Neural cell (in vitro differentiated cells): Measurements from ENCODE around the gene SLC41A3. TPM values are rescaled to one million over a fixed set of nuclear protein-coding genes. Genes with fewer than 3 reads are reported as not detected.

Experiments used
- H2AFZ ChIP-seq: fragments of 200-600, 300-800 bp; sonication (generic), shearing (Covaris generic); 2 replicates; pipeline ENCODE4 v1.6.0; 2014; ENCODE audit warnings: low read depth, mild to moderate bottlenecking, antibody characterized with exemption, low read length, moderate library complexity
- H3F3A ChIP-seq: fragments of 200-600 bp; shearing (Covaris generic); 2 replicates; pipeline ENCODE4 v1.6.1; 2016; ENCODE audit warnings: mild to moderate bottlenecking, moderate library complexity, mixed read lengths, antibody characterized with exemption, low read length; ENCODE audit not compliant: insufficient read depth, poor library complexity, severe bottlenecking
- H3K27ac ChIP-seq: fragments of 200-600, 300-800 bp; sonication (generic), shearing (Covaris generic); 2 replicates; pipeline ENCODE4 v1.5.1; 2014; ENCODE audit warnings: mild to moderate bottlenecking, low read length, moderate library complexity
- H3K27me3 ChIP-seq: fragments of 300-800, 200-600 bp; sonication (generic), shearing (Covaris generic); 2 replicates; pipeline ENCODE4 v1.6.0; 2014; ENCODE audit warnings: mild to moderate bottlenecking, low read depth, low read length, moderate library complexity; ENCODE audit not compliant: insufficient read depth
- H3K36me3 ChIP-seq: fragments of 300-800, 200-600 bp; sonication (generic), shearing (Covaris generic); 2 replicates; pipeline ENCODE4 v1.5.1; 2014; ENCODE audit warnings: mild to moderate bottlenecking, antibody characterized with exemption, low read length, moderate library complexity; ENCODE audit not compliant: insufficient read depth
- H3K4me2 ChIP-seq: fragments of 300-800, 200-600 bp; sonication (generic), shearing (Covaris generic); 2 replicates; pipeline ENCODE4 v1.6.0; 2014; ENCODE audit warnings: mild to moderate bottlenecking, low read length
- H3K4me3 ChIP-seq: fragments of 300-800, 200-600 bp; sonication (generic), shearing (Covaris generic); 2 replicates; pipeline ENCODE4 v1.5.1; 2014; ENCODE audit warnings: mild to moderate bottlenecking, low read length, moderate library complexity
- H3K79me2 ChIP-seq: fragments of 200-600 bp; shearing (Covaris generic); replicated peaks from 2 replicates; pipeline ENCODE4 v1.6.0; 2014; ENCODE audit warnings: mild to moderate bottlenecking, low read length, moderate library complexity; ENCODE audit not compliant: insufficient read depth
- H3K9ac ChIP-seq: fragments of 300-800, 200-600 bp; sonication (generic), shearing (Covaris generic); 2 replicates; pipeline ENCODE4 v1.6.1; 2016; ENCODE audit warnings: mild to moderate bottlenecking, low read length, mixed read lengths
- H3K9me2 ChIP-seq: fragments of 200-600 bp; shearing (Covaris generic); 2 replicates; pipeline ENCODE4 v1.6.1; 2016; ENCODE audit warnings: mild to moderate bottlenecking, low read length, mixed read lengths; ENCODE audit not compliant: insufficient read depth
- H3K9me3 ChIP-seq: fragments of 200-600, 300-800 bp; sonication (generic), shearing (Covaris generic); 2 replicates; pipeline ENCODE4 v1.6.1; 2016; ENCODE audit warnings: mild to moderate bottlenecking, mixed run types, low read length, moderate library complexity, mixed read lengths
- H4K20me1 ChIP-seq: fragments of 200-600 bp; shearing (Covaris generic); 2 replicates; pipeline ENCODE4 v1.6.1; 2016; ENCODE audit warnings: mild to moderate bottlenecking, mixed run types; ENCODE audit not compliant: insufficient read depth
- CTCF ChIP-seq: fragments of 450-650 bp; IDR thresholded peaks from 2 replicates; pipeline ENCODE4 v1.5.1; 2014; ENCODE audit warnings: antibody characterized with exemption, mild to moderate bottlenecking, moderate library complexity; ENCODE audit not compliant: poor library complexity, severe bottlenecking
- EP300 ChIP-seq: fragments of 450-650 bp; conservative IDR thresholded peaks from 2 replicates; pipeline ENCODE4 v1.6.1; 2014; ENCODE audit warnings: antibody characterized with exemption, mild to moderate bottlenecking, moderate library complexity; ENCODE audit not compliant: poor library complexity, severe bottlenecking
- EZH2 ChIP-seq: fragments of 200-600, 300-800 bp; shearing (Covaris generic), sonication (generic); IDR thresholded peaks from 2 replicates; pipeline ENCODE4 v1.6.1; 2014; ENCODE audit warnings: antibody characterized with exemption, low read length, borderline replicate concordance, mild to moderate bottlenecking; ENCODE audit not compliant: insufficient read depth, poor library complexity, severe bottlenecking
- MXI1 ChIP-seq: fragments of 450-650 bp; conservative IDR thresholded peaks from 2 replicates; pipeline ENCODE4 v1.6.1; 2014; ENCODE audit warnings: antibody characterized with exemption, mild to moderate bottlenecking; ENCODE audit not compliant: poor library complexity, severe bottlenecking
- POLR2AphosphoS5 ChIP-seq: IDR thresholded peaks from 2 replicates; pipeline ENCODE4 v1.6.1; 2012
- REST ChIP-seq: IDR thresholded peaks from 2 replicates; pipeline ENCODE4 v1.6.1; 2012; ENCODE audit warnings: borderline replicate concordance
- SMC3 ChIP-seq: fragments of 450-650 bp; conservative IDR thresholded peaks from 2 replicates; pipeline ENCODE4 v1.6.1; 2014; ENCODE audit warnings: antibody characterized with exemption, mild to moderate bottlenecking, moderate library complexity; ENCODE audit not compliant: poor library complexity
- TAF1 ChIP-seq: IDR thresholded peaks from 2 replicates; pipeline ENCODE4 v1.6.1; 2012; ENCODE audit warnings: low read depth
- polyA plus RNA-seq: library from polyadenylated mRNA; depleted of rRNA; stranded (reverse); fragments of >200 nt; gene quantifications from 2 replicates; pipeline ENCODE4 v1.2.3, GENCODE V29; 2014

SLC41A3 gene
- polyA plus RNA-seq, 1 donor from 2014 or later, result 80.0 TPM

GRCh38 chr3:126104028-126104635 lies 20.2 kb upstream of the SLC41A3 start:
- Histone ChIP-seq H3K9ac (no peak overlapping the region), H3K9me2 (no peaks in the 10 kb centered on the region), H3K36me3 (no peaks in the 10 kb centered on the region), H3K4me3 (no peak overlapping the region), H3K27me3 (no peaks in the 10 kb centered on the region), H3K9me3 (no peaks in the 10 kb centered on the region), H2AFZ (no peak overlapping the region), H4K20me1 (no peaks in the 10 kb centered on the region), H3F3A (no peaks in the 10 kb centered on the region), H3K4me2 (no peak overlapping the region), H3K79me2 (no peaks in the 10 kb centered on the region), H3K27ac (no peak overlapping the region)
- TF ChIP-seq TAF1, result no peak
- TF ChIP-seq REST, result no peak
- TF ChIP-seq POLR2AphosphoS5, result no peak
- no peak for TF ChIP-seq EZH2
- TF ChIP-seq CTCF, result no peak
- TF ChIP-seq MXI1, result no peak

GRCh38 chr3:126103121-126104027 lies 19.4 kb upstream of the SLC41A3 start:
- Histone ChIP-seq H3K9ac (no peak overlapping the region), H3K27me3 (no peaks in the 10 kb centered on the region), H3K79me2 (no peaks in the 10 kb centered on the region), H3K4me2 (no peak overlapping the region), H3F3A (no peaks in the 10 kb centered on the region), H3K36me3 (no peaks in the 10 kb centered on the region), H3K4me3 (no peak overlapping the region), H4K20me1 (no peaks in the 10 kb centered on the region), H3K9me2 (no peaks in the 10 kb centered on the region), H2AFZ (no peak overlapping the region), H3K9me3 (no peaks in the 10 kb centered on the region), H3K27ac (no peak overlapping the region)
- TF ChIP-seq TAF1 (no peak), POLR2AphosphoS5 (no peak), EP300 (no peak), REST (no peak), EZH2 (no peak), CTCF (no peak), SMC3 (no peak)
